ENCODE measurements around the gene RPL4. TPM values are rescaled to one million over a fixed set of nuclear protein-coding genes. Genes with fewer than 3 reads are reported as not detected.
A peak's percentile ranks its signal among the peaks of the same experiment; 100 is the strongest.

Gene RPL4
- 2,488 TPM for polyA plus RNA-seq (2013, experiment 1 of 2)
- polyA plus RNA-seq (2013, experiment 2 of 2) = 2,592 TPM

DNA sequence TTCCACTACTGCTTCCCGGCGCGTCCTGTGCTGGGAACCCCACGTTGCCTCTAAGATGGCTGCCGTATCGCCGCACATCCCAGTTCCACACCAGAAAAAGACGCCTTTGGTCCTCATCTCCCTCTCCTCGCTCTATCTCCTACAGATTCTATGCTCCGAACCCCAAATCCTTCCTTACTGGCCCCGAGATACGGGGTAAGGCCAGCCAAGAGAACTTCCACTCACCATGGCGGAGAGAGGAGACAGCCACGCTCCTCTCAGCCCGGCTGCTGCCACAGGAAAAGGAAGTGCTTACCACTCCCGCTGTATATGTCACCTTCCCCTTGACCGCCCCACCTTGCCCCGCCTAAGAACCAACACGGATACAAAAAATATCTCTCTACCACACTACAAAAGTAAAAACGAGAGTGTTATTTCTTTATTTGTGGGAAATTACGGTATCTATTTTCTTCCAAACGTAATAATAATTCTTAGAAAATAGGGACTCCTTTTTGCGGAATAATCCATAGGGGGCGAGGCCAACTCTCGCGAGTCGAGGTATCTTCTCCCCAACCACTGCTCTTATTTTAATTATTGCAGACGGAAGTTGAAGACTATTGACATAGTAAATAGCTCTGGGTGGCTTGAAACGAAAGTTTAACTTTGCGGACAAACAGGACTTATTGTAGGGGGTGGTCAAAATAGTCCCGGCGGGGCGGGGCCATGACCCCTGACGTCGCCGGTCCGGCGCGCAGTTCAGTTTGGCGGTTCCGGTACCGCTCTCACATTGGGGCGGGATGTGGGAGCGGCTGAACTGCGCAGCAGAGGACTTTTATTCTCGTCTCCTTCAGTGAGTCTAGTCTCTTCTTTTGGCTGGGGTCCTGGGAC, at the start of gene RPL4, which contains the start of gene ZWILCH:
TSS of gene RPL4 (minus strand) at position 293 of the 867 bp plus-strand sequence. CDS start at position 228, 65 bp downstream.
TSS of gene ZWILCH (plus strand) at position 764 of the 867 bp plus-strand sequence. CDS start at position 777, 13 bp downstream.
- no peak within 1 kb of the TSS for H2BK12ac ChIP-seq (ENCODE audit: low read length in 2 of 2)
- H4K91ac ChIP-seq (ENCODE audit: low read length) = no peak within 1 kb of the TSS
- H4K8ac ChIP-seq (ENCODE audit: low read length) = peak within 1 kb of the TSS; percentile 70
- H3K9me3 ChIP-seq (ENCODE audit: control insufficient read depth, low read length) = no peaks in the 10 kb centered on the region
- H3K79me1 ChIP-seq (replicated peaks; ENCODE audit: low read length, poor library complexity, severe bottlenecking) = no peaks in the 10 kb centered on the region
- H3K18ac ChIP-seq (ENCODE audit: low read depth in 1 of 2, low read length in 2 of 2) = peak within 1 kb of the TSS; percentile 81 to 92
- WGBS = under 1% methylated on average over 39 of the region's 46 CpGs
- peak within 1 kb of the TSS; percentile 2 for H2AFZ ChIP-seq (ENCODE audit: low read depth, low read length)
- DNase-seq = peak; percentile 96
- peak within 1 kb of the TSS; percentile 26 for H2BK15ac ChIP-seq (ENCODE audit: low read depth, poor library complexity, severe bottlenecking)
- peak within 1 kb of the TSS; percentile 89 for H3K4me2 ChIP-seq (ENCODE audit: low read length, poor library complexity, severe bottlenecking)
- H3K14ac ChIP-seq (ENCODE audit: low read length in 2 of 2) = peak within 1 kb of the TSS; percentile 23 to 86
- H2BK120ac ChIP-seq (ENCODE audit: low read depth, low read length) = peak within 1 kb of the TSS; percentile 29
- H3K27me3 ChIP-seq (ENCODE audit: control insufficient read depth in 1 of 2, insufficient read depth in 1 of 2, low read length in 2 of 2) = no peaks in the 10 kb centered on the region
- peak within 1 kb of the TSS; percentile 97 for H3K9ac ChIP-seq (ENCODE audit: low read length)
- peak within 1 kb of the TSS; percentile 15 for H2BK5ac ChIP-seq (ENCODE audit: low read depth, low read length, poor library complexity, severe bottlenecking)
- H3K4me3 ChIP-seq (ENCODE audit: insufficient read depth in 1 of 2, low read depth in 1 of 2, low read length in 2 of 2) = peak within 1 kb of the TSS; percentile 75 to 93
- peak within 1 kb of the TSS in 1 of 2 experiments; percentile 86 for H3K4ac ChIP-seq (ENCODE audit: low read depth in 1 of 2, low read length in 2 of 2)
- peak within 1 kb of the TSS; percentile 69 for H2AK5ac ChIP-seq (ENCODE audit: low read length, severe bottlenecking)
- H3K27ac ChIP-seq (ENCODE audit: low read length, poor library complexity, severe bottlenecking) = peak within 1 kb of the TSS; percentile 85
- H3K4me1 ChIP-seq (ENCODE audit: control insufficient read depth, insufficient read depth, low read depth, low read length) = peaks cover 3% of the 10 kb centered on the region
- no peak within 1 kb of the TSS for H3K23ac ChIP-seq (ENCODE audit: low read length in 2 of 2)
- peaks cover 9 to 40% of the 10 kb centered on the region in 2 experiments for H3K36me3 ChIP-seq (ENCODE audit: control insufficient read depth in 1 of 2, insufficient read depth in 2 of 2, low read depth in 1 of 2, low read length in 2 of 2)

DNA sequence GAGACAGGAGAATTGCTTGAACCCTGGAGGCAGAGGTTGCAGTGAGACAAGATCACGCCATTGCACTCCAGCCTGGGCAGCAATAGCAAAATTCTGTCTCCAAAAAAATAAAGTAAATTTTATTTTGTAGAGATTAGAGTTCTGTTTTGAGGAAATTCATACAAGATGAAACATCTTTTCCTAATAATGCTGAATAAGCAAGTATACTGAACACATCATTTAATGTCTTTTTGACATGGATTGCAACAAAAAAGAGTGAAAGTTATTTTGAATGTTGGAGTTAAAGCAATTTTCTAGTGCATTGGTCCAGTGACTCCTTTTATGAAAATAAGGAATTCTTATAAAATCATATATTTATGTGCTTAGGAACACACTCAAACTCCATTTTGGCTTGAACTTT, 40.6 kb upstream of the RPL4 start:
- Histone ChIP-seq H3K27me3 (ENCODE audit: control insufficient read depth in 1 of 2, insufficient read depth in 1 of 2, low read length in 2 of 2) (no peaks in the 10 kb centered on the region), H3K23ac (ENCODE audit: low read length in 2 of 2) (no peak overlapping the region), H2BK120ac (ENCODE audit: low read depth, low read length) (no peak overlapping the region), H2BK12ac (ENCODE audit: low read length in 2 of 2) (no peak overlapping the region), H2AK5ac (ENCODE audit: low read length, severe bottlenecking) (no peak overlapping the region), H2BK15ac (ENCODE audit: low read depth, poor library complexity, severe bottlenecking) (no peak overlapping the region), H3K4me1 (ENCODE audit: control insufficient read depth, insufficient read depth, low read depth, low read length) (no peaks in the 10 kb centered on the region), H3K9me3 (ENCODE audit: control insufficient read depth, low read length) (no peaks in the 10 kb centered on the region), H2BK5ac (ENCODE audit: low read depth, low read length, poor library complexity, severe bottlenecking) (no peak overlapping the region), H3K36me3 (ENCODE audit: control insufficient read depth in 1 of 2, insufficient read depth in 2 of 2, low read depth in 1 of 2, low read length in 2 of 2) (peaks cover 5 to 23% of the 10 kb centered on the region in 2 experiments), H3K9ac (ENCODE audit: low read length) (no peak overlapping the region), H3K4ac (ENCODE audit: low read depth in 1 of 2, low read length in 2 of 2) (no peak overlapping the region), H3K27ac (ENCODE audit: low read length, poor library complexity, severe bottlenecking) (no peak overlapping the region), H4K8ac (ENCODE audit: low read length) (no peak overlapping the region), H3K4me3 (ENCODE audit: insufficient read depth in 1 of 2, low read depth in 1 of 2, low read length in 2 of 2) (no peak overlapping the region), H3K18ac (ENCODE audit: low read depth in 1 of 2, low read length in 2 of 2) (no peak overlapping the region), H3K79me1 (replicated peaks; ENCODE audit: low read length, poor library complexity, severe bottlenecking) (peaks cover 1% of the 10 kb centered on the region), H4K91ac (ENCODE audit: low read length) (no peak overlapping the region), H3K4me2 (ENCODE audit: low read length, poor library complexity, severe bottlenecking) (no peak overlapping the region), H3K14ac (ENCODE audit: low read length in 2 of 2) (no peak overlapping the region), H2AFZ (ENCODE audit: low read depth, low read length) (no peak overlapping the region)
- no CpG with 5 or more reads among the region's 1 CpG for WGBS
- DNase-seq = no peak

- H2BK120ac ChIP-seq (ENCODE audit: low read depth, low read length) = no peak overlapping the region
- no peak overlapping the region for H3K4me3 ChIP-seq (ENCODE audit: insufficient read depth in 1 of 2, low read depth in 1 of 2, low read length in 2 of 2)
- peaks cover 1% of the 10 kb centered on the region for H3K79me1 ChIP-seq (replicated peaks; ENCODE audit: low read length, poor library complexity, severe bottlenecking)
- H3K9me3 ChIP-seq (ENCODE audit: control insufficient read depth, low read length) = no peaks in the 10 kb centered on the region
- peaks cover 5 to 33% of the 10 kb centered on the region in 2 experiments for H3K36me3 ChIP-seq (ENCODE audit: control insufficient read depth in 1 of 2, insufficient read depth in 2 of 2, low read depth in 1 of 2, low read length in 2 of 2)
- H3K4me2 ChIP-seq (ENCODE audit: low read length, poor library complexity, severe bottlenecking) = no peak overlapping the region
- H3K4ac ChIP-seq (ENCODE audit: low read depth in 1 of 2, low read length in 2 of 2) = no peak overlapping the region
- WGBS = 100% methylated on average over 2 of the region's 4 CpGs
- H2BK12ac ChIP-seq (ENCODE audit: low read length in 2 of 2) = no peak overlapping the region
- no peaks in the 10 kb centered on the region for H3K4me1 ChIP-seq (ENCODE audit: control insufficient read depth, insufficient read depth, low read depth, low read length)
- no peak overlapping the region for H2AFZ ChIP-seq (ENCODE audit: low read depth, low read length)
- H3K23ac ChIP-seq (ENCODE audit: low read length in 2 of 2) = no peak overlapping the region
- H2AK5ac ChIP-seq (ENCODE audit: low read length, severe bottlenecking) = no peak overlapping the region
- no peak for DNase-seq
- no peak overlapping the region for H2BK5ac ChIP-seq (ENCODE audit: low read depth, low read length, poor library complexity, severe bottlenecking)
- H3K9ac ChIP-seq (ENCODE audit: low read length) = no peak overlapping the region
- H3K14ac ChIP-seq (ENCODE audit: low read length in 2 of 2) = no peak overlapping the region
- H4K91ac ChIP-seq (ENCODE audit: low read length) = no peak overlapping the region
- no peak overlapping the region for H4K8ac ChIP-seq (ENCODE audit: low read length)
- H3K27me3 ChIP-seq (ENCODE audit: control insufficient read depth in 1 of 2, insufficient read depth in 1 of 2, low read length in 2 of 2) = no peaks in the 10 kb centered on the region
- H2BK15ac ChIP-seq (ENCODE audit: low read depth, poor library complexity, severe bottlenecking) = no peak overlapping the region
- H3K18ac ChIP-seq (ENCODE audit: low read depth in 1 of 2, low read length in 2 of 2) = no peak overlapping the region
- no peak overlapping the region for H3K27ac ChIP-seq (ENCODE audit: low read length, poor library complexity, severe bottlenecking)
These were observed 38.2 kb upstream of the RPL4 start for GRCh38 chr15:66542896-66543295.

GRCh38 chr15:66535056-66535455, 30.4 kb upstream of the RPL4 start:
- H3K36me3 ChIP-seq (ENCODE audit: control insufficient read depth in 1 of 2, insufficient read depth in 2 of 2, low read depth in 1 of 2, low read length in 2 of 2) = peaks cover 8 to 52% of the 10 kb centered on the region in 2 experiments
- no peaks in the 10 kb centered on the region for H3K27me3 ChIP-seq (ENCODE audit: control insufficient read depth in 1 of 2, insufficient read depth in 1 of 2, low read length in 2 of 2)
- no peak overlapping the region for H3K23ac ChIP-seq (ENCODE audit: low read length in 2 of 2)
- H3K27ac ChIP-seq (ENCODE audit: low read length, poor library complexity, severe bottlenecking) = no peak overlapping the region
- H2AFZ ChIP-seq (ENCODE audit: low read depth, low read length) = no peak overlapping the region
- no peak overlapping the region for H3K4me2 ChIP-seq (ENCODE audit: low read length, poor library complexity, severe bottlenecking)
- H2BK15ac ChIP-seq (ENCODE audit: low read depth, poor library complexity, severe bottlenecking) = no peak overlapping the region
- no peak overlapping the region for H3K9ac ChIP-seq (ENCODE audit: low read length)
- H2BK120ac ChIP-seq (ENCODE audit: low read depth, low read length) = no peak overlapping the region
- no peak overlapping the region for H2BK5ac ChIP-seq (ENCODE audit: low read depth, low read length, poor library complexity, severe bottlenecking)
- no peaks in the 10 kb centered on the region for H3K79me1 ChIP-seq (replicated peaks; ENCODE audit: low read length, poor library complexity, severe bottlenecking)
- H3K9me3 ChIP-seq (ENCODE audit: control insufficient read depth, low read length) = no peaks in the 10 kb centered on the region
- 99% methylated on average over 9 of the region's 9 CpGs for WGBS
- H4K91ac ChIP-seq (ENCODE audit: low read length) = no peak overlapping the region
- no peak overlapping the region for H2AK5ac ChIP-seq (ENCODE audit: low read length, severe bottlenecking)
- H3K4me3 ChIP-seq (ENCODE audit: insufficient read depth in 1 of 2, low read depth in 1 of 2, low read length in 2 of 2) = no peak overlapping the region
- no peak overlapping the region for H3K18ac ChIP-seq (ENCODE audit: low read depth in 1 of 2, low read length in 2 of 2)
- no peak overlapping the region for H2BK12ac ChIP-seq (ENCODE audit: low read length in 2 of 2)
- H3K4me1 ChIP-seq (ENCODE audit: control insufficient read depth, insufficient read depth, low read depth, low read length) = no peaks in the 10 kb centered on the region
- no peak overlapping the region for H3K14ac ChIP-seq (ENCODE audit: low read length in 2 of 2)
- H4K8ac ChIP-seq (ENCODE audit: low read length) = no peak overlapping the region
- DNase-seq = no peak
- no peak overlapping the region for H3K4ac ChIP-seq (ENCODE audit: low read depth in 1 of 2, low read length in 2 of 2)
